ENCODE results near the gene MIOX.

Gene MIOX

GRCh38 chr22:50486561-50487289 lies at the start of gene MIOX:
Gene MIOX, plus strand, starts transcription at chr22:50486859. Its CDS starts 39 bp downstream, at chr22:50486898.
- DNase-seq = no peak

DNA sequence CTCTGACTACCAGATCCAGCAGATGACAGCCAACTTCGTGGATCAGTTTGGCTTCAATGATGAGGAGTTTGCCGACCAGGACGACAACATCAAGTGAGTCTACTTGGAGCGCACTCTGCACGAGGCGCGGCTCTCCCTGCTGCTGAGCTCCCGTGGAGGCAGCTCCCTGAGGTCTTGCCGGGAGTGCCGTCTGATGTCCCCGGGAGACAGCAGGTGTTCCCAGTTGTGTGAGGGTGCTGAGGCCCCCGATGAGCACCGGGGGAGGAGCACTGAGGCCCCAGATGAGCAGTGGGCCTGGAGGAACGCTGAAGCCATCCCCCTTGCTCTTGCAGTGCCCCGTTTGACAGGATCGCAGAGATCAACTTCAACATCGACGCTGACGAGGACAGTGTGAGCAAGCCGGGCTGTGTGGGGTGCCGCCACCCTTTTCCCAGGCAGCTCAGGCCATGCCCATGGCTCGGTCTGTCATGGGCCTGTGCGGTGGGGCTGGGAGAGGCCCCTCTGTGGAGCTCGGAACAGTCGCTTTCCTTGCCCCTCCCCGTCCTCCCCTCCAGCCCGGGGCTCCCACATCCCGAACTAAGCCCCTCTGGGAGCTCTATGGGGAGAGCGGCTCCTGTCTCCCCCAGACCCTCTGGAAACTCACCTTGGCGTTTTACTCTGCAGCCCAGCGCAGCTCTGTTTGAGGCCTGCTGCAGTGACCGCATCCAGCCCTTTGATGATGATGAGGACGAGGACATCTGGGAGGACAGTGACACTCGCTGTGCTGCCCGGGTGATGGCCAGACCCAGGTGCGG lies 49.0 kb upstream of the MIOX start:
- no peak for DNase-seq

- no peak for DNase-seq
Observed at GRCh38 chr22:50438305-50439275, 48.1 kb upstream of the MIOX start.

GRCh38 chr22:50439314-50439870 lies 47.3 kb upstream of the MIOX start:
- DNase-seq = no peak

DNA sequence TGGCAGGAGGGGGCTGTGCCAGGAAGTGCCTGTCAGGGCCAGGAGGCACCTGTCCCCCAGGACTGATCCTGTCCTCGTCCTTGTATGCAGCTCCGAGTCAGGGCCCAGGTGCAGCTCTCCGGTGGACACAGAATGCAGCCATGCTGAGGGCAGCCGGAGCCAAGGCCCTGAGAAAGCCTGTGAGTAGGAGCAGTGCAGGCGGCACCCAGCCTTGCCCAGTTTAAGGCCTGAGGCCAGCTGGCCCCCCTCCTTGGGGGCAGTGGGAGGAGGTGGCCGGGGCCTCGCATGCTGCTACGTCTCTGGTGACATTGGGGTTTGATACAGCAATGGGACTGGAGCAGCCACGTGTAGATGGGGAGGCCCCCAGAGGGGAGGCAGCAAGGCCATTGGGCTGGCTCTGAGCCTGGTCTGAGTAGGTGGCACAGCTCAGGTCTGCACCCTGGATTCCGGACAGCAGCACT lies 46.8 kb upstream of the MIOX start:
- no peak for DNase-seq

DNA sequence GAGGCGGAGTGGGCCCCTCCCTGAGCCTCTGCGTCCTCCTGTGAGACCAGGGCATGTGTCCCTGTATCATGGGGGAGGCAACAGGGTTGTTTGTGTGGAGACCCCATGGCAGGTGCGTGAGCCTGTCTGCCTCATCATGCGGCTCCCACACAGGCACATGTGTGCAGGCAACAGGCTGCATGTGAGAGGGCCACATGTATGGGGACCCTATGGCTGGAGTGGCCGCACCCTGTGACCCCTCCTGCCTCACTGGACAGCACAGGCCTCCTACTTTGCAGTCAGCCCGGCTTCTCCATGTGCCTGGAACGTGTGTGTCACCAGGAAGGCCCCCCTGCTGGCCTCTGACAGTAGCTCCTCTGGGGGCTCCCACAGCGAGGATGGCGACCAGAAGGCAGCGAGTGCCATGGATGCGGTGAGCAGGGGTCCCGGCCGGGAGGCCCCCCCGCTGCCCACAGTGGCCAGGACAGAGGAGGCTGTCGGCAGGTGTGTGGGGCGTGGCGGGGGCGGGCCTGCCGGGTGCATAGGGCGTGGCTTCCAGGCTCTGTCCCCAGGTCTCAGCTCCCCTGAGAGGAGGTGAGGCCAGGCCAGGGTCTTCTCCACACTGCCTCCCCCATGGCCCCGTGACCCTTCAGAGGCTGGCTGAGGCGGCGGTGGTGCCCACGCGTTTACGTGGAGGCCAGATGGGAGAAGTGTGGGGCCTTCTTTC lies 46.0 kb upstream of the MIOX start:
- DNase-seq = no peak

GRCh38 chr22:50441428-50441993 lies 45.1 kb upstream of the MIOX start:
- DNase-seq = no peak

GRCh38 chr22:50443197-50443596 lies 43.5 kb upstream of the MIOX start:
- no peak for DNase-seq

DNA sequence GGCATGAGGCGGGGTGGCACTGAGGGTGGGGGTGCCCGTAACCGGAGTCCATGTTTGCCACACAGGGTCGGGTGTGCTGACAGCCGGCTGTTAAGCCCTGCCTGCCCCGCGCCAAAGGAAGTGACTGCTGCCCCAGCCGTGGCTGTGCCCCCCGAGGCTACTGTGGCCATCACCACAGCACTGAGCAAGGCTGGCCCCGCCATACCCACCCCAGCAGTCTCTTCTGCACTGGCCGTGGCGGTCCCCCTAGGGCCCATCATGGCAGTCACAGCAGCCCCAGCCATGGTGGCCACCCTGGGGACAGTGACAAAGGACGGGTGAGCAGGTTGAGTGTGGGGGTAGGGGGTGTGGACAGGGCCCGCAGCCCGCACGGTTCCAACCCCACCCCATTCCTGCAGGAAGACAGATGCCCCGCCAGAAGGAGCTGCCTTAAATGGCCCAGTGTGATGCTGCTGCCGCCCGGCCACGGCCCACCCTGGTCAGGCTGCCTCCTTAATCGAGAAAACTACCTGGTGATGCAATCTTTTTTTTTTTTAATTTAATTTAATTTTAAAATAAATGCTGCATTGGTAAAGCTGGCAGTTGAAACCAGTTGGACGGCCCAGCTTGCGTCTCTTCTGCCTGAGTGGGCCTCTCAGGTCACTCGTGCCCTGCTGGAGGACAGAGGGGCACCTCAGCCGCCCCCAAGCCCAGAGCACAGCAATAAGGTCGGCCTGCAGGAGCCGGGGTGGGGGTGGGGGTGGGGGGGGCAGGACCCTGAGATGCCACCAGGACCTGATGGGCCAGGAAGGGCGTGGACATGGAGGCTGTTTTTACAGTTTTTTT lies 42.6 kb upstream of the MIOX start:
- no peak for DNase-seq

DNA sequence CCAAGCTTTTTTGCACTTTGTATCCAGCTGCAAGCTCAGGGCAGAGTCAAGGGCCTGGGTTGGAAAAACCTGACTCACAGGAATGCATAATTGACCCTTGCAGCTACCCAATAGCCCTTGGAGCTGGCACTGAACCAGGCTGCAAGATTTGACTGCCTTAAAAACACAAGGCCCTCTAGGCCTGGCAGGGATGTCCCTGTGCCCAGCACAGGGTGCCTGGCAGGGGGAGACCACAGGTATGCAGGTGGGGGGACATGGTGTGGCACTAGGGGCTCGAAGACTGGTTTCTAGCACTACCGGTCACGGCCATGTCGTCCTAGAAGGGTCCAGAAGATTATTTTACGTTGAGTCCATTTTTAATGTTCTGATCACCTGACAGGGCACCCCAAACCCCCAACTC lies 42.0 kb upstream of the MIOX start:
- no peak for DNase-seq

GRCh38 chr22:50445071-50445879 lies 41.4 kb upstream of the MIOX start:
- DNase-seq = no peak

DNA sequence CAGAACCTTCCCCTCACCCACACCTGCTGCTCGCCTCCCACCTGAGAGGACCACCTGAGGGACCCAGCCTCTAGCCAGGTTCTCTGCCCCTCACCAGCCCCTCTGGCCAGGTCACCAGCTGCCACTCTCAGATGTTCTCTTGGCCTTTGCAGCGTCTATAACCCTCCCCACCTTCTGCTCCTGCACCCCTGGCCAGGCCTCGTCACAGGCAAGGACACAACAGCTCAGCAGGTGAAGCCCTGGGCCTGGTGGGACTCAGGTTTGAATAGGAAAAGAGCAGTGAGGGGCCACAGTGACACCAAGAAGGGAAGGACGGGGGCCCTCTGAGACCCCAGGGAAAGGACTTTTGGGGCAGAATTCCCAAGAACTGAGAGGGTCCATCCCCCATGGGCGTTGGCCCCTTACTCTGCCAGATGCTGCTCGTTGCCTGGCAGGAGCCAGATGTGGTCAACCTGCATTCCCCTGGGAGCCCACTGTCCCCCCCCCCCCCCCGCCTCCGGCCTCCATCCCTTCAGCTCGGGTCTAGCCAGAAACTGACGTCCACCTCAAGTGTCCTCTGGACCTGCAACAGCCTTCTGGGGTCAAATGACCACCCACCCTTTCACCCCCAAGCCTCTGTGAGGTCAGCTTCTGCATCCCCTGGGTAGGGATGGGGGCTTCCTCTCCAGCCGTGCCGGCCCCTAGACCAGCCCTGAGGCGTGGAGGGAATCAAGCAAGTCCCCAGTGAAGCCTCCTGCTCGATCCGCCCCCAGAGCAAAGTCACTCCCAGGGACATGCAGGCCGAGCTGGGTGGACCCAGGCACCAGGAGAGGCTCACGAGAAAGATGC lies 40.6 kb upstream of the MIOX start:
- no peak for DNase-seq

- no peak for DNase-seq
Observed at GRCh38 chr22:50446708-50447575, 39.7 kb upstream of the MIOX start.

DNA sequence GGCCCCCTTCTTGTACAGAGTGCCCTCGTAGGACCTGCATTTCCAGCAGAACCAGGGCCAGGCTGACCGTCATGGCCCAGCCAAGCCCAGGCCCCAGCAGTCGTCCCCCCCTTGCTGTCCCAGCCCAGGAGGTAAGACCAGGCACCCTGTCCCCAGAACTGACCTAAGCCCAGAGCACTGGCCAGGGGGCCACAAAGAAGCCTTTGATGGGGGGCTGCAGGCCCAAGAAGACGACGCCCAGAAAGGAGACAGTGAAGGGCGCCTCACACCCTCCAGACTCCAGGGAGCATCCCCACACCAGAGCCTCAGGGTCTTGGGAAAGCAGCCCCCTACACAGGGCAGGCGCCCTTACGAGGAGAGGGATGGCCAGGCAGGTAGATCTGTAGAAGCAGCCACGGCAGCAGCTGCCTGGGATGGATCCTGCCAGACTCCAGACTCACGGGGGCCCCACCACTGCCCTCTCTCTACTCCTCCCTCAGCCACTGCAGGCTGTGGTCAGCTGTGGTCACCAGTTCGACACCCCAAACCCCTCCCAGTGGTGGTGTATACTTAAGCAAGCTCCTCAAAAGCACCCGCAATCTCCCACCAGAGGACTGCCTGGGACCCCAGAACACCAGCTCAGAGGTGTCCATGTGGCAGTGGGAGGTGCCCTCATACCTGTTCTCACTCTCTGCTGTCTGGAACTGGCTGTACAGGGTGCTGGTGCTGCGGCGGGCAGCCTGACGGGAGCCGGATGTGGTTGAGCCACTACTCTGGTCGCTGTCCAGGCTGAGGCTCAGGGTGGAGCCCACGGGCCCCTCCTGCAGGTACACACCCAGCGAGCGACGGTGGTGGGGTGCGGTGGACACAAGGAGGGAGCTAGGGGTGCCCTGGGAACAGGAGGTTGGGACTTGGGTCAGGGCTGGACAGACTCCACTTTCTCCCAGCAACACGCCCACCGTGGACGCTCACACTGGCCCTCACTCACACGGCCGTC lies 38.8 kb upstream of the MIOX start:
- DNase-seq = no peak

DNA sequence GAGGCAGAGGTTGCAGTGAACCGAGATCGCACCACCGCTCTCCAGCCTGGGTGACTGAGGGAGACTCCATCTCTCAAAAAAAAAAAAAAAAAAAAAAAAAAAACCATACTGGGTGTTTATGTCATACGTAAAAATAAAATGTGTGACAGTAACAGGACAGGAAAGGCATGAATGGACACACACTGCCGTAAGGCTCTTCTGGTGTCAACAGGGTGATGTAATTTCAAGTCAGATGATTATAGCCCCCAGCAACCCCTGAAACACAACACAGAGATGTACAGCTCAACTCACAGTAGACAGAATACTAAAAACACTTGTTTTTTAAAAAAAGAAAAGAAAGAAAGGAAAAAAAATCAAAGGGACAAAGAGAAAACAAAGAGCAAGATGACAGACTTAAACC lies 34.0 kb upstream of the MIOX start:
- no peak for DNase-seq

DNA sequence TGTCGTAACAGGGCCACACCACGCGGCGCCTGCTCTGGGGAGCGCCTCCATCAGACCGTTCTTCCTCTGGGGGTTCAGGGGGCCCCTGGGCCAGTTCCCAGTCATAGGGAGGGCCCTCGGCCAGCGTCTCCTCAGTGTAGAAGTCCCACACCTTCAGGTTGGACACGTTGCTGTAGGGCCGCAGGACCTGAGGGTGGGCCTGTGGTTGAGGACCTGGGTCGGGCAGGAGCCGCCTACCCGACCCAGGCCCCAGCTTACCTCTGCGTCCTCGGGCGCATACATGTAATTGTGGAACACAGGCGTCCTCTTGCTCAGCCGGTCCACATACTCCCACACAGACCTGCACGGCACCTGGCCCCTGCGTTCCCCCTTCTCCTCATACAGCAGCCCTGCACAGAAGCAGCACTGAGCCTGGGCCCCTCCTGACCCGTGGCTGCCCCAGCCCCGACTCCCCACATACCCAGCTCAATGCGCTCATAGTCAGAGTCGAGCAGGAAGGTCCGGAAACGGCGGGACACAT lies 32.0 kb upstream of the MIOX start:
- no peak for DNase-seq
